GM23338 (cell line): ENCODE measurements around the gene RINL.

Source experiments
- CREB1 ChIP-seq: fragments of 250-450 bp; sonication (Bioruptor Pico); IDR thresholded peaks from 2 replicates; pipeline ENCODE4 v1.5.0; 2020; ENCODE audit warnings: low read depth, mild to moderate bottlenecking, moderate library complexity
- EZH2 ChIP-seq: fragments of 200-600 bp; sonication (generic); IDR thresholded peaks from one replicate; pipeline ENCODE4 v1.8.0; 2017; ENCODE audit warnings: antibody characterized with exemption, mild to moderate bottlenecking, low read depth; ENCODE audit not compliant: unreplicated experiment
- EZH2phosphoT487 ChIP-seq: fragments of 200-600 bp; sonication (generic); IDR thresholded peaks from one replicate; pipeline ENCODE4 v1.8.1; 2018; ENCODE audit warnings: antibody characterized with exemption; ENCODE audit not compliant: unreplicated experiment
- JUNB ChIP-seq: IDR thresholded peaks from one replicate; pipeline ENCODE4 v1.6.1; 2016; ENCODE audit warnings: antibody characterized with exemption; ENCODE audit not compliant: unreplicated experiment
- POLR2AphosphoS5 ChIP-seq: IDR thresholded peaks from 2 replicates; pipeline ENCODE4 v1.6.1; 2016; ENCODE audit warnings: antibody characterized with exemption, low read depth
- STAT1 ChIP-seq: IDR thresholded peaks from one replicate; pipeline ENCODE4 v1.6.1; 2016; ENCODE audit warnings: antibody characterized with exemption; ENCODE audit not compliant: unreplicated experiment
- ZNF114 ChIP-seq: fragments of 250-450 bp; sonication (Bioruptor Pico); IDR thresholded peaks from 2 replicates; pipeline ENCODE4 v1.5.0; 2020; ENCODE audit warnings: mild to moderate bottlenecking, moderate library complexity
- TF ChIP-seq, protein P1 (sequence below), 2 experiments: fragments of 200-600 bp in 1 of 2; sonication (generic) in 1 of 2; conservative IDR thresholded peaks; 2 replicates each; pipeline versions ENCODE4 v1.5.1 to v1.6.1; 2016 to 2017; ENCODE audit warnings: antibody characterized with exemption in 2 of 2, low read depth in 2 of 2, mild to moderate bottlenecking in 2 of 2, moderate library complexity in 1 of 2
- TF ChIP-seq, protein P2 (sequence below): IDR thresholded peaks from one replicate; pipeline ENCODE4 v1.6.1; 2018; ENCODE audit warnings: antibody characterized with exemption; ENCODE audit not compliant: unreplicated experiment

DNA sequence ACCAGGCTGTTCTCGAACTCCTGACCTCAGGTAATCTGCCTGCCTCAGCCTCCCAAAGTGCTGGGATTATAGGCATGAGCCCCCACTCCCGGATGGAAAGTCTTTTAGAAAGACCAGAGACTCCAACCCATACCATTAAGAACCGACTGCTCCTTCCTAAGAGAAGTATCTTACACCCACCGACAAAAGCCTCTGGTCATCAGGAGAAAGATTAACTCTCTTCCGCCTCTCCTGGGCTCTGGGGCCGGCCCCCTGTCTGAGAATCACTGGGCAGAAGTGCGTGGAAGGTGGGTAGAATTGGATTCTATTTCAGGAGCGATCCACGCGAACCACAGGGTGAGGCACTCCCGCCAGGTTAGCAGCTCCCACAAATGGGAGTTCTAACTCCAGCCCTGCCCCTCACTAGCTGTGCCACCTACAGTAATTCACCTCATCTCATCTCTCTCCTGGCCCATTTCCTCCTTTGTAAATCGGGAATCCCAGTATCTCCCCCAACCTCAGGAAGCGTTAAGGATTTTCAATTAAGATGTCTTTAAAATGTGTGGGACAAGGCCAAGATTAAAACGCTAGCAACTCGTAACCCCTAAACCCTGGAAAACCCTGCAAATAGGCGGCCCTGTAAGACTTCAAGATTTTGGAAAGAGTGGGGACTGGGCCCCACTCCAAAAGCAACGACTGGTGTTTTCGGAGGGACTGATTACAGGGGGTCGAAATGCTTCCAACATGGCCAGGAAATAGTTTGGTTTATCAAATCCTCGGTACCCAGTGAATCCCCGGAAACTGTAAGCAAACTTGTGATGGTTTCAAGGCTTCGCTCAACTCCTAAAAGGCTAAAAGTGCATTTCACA lies 29.6 kb downstream of the RINL start:
- TF ChIP-seq, protein P1, sequence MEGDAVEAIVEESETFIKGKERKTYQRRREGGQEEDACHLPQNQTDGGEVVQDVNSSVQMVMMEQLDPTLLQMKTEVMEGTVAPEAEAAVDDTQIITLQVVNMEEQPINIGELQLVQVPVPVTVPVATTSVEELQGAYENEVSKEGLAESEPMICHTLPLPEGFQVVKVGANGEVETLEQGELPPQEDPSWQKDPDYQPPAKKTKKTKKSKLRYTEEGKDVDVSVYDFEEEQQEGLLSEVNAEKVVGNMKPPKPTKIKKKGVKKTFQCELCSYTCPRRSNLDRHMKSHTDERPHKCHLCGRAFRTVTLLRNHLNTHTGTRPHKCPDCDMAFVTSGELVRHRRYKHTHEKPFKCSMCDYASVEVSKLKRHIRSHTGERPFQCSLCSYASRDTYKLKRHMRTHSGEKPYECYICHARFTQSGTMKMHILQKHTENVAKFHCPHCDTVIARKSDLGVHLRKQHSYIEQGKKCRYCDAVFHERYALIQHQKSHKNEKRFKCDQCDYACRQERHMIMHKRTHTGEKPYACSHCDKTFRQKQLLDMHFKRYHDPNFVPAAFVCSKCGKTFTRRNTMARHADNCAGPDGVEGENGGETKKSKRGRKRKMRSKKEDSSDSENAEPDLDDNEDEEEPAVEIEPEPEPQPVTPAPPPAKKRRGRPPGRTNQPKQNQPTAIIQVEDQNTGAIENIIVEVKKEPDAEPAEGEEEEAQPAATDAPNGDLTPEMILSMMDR (conservative IDR thresholded peaks at IDR 0.05; ENCODE audit: low read depth in 2 of 2) = no peak
- TF ChIP-seq, protein P2, sequence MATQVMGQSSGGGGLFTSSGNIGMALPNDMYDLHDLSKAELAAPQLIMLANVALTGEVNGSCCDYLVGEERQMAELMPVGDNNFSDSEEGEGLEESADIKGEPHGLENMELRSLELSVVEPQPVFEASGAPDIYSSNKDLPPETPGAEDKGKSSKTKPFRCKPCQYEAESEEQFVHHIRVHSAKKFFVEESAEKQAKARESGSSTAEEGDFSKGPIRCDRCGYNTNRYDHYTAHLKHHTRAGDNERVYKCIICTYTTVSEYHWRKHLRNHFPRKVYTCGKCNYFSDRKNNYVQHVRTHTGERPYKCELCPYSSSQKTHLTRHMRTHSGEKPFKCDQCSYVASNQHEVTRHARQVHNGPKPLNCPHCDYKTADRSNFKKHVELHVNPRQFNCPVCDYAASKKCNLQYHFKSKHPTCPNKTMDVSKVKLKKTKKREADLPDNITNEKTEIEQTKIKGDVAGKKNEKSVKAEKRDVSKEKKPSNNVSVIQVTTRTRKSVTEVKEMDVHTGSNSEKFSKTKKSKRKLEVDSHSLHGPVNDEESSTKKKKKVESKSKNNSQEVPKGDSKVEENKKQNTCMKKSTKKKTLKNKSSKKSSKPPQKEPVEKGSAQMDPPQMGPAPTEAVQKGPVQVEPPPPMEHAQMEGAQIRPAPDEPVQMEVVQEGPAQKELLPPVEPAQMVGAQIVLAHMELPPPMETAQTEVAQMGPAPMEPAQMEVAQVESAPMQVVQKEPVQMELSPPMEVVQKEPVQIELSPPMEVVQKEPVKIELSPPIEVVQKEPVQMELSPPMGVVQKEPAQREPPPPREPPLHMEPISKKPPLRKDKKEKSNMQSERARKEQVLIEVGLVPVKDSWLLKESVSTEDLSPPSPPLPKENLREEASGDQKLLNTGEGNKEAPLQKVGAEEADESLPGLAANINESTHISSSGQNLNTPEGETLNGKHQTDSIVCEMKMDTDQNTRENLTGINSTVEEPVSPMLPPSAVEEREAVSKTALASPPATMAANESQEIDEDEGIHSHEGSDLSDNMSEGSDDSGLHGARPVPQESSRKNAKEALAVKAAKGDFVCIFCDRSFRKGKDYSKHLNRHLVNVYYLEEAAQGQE = no peak
- no peak for TF ChIP-seq STAT1
- TF ChIP-seq ZNF114 (CRISPR knock-in tag) = no peak
- no peak for TF ChIP-seq EZH2
- TF ChIP-seq EZH2phosphoT487 = no peak
- no peak for TF ChIP-seq POLR2AphosphoS5
- no peak for TF ChIP-seq CREB1 (CRISPR knock-in tag)
- no peak for TF ChIP-seq JUNB
